Ishikawa (cell line): ENCODE measurements around the gene FOXC1.

Source experiments
- CEBPB ChIP-seq: IDR thresholded peaks from 2 replicates; pipeline ENCODE4 v1.6.1; 2012
- CREB1 ChIP-seq: IDR thresholded peaks from 2 replicates; pipeline ENCODE4 v1.6.1; 2012; ENCODE audit warnings: low read depth
- EGR1 ChIP-seq: IDR thresholded peaks from 2 replicates; pipeline ENCODE4 v1.6.1; 2012
- EP300 ChIP-seq: IDR thresholded peaks from 2 replicates; pipeline ENCODE4 v1.6.1; 2012; ENCODE audit warnings: borderline replicate concordance
- FOXM1 ChIP-seq: IDR thresholded peaks from 2 replicates; pipeline ENCODE4 v1.6.1; 2012; ENCODE audit warnings: low read depth, borderline replicate concordance
- NFIC ChIP-seq: IDR thresholded peaks from 2 replicates; pipeline ENCODE4 v1.6.1; 2012
- RAD21 ChIP-seq: IDR thresholded peaks from 2 replicates; pipeline ENCODE4 v1.6.1; 2012; ENCODE audit warnings: low read depth
- REST ChIP-seq: IDR thresholded peaks from 2 replicates; pipeline ENCODE4 v1.6.1; 2012; ENCODE audit warnings: low read depth, mild to moderate bottlenecking
- TAF1 ChIP-seq: IDR thresholded peaks from 2 replicates; pipeline ENCODE4 v1.6.1; 2012; ENCODE audit warnings: low read depth, mild to moderate bottlenecking
- TCF12 ChIP-seq: IDR thresholded peaks from 2 replicates; pipeline ENCODE4 v1.6.1; 2012; ENCODE audit warnings: low read depth
- TEAD4 ChIP-seq: IDR thresholded peaks from 2 replicates; pipeline ENCODE4 v1.6.1; 2012
- USF1 ChIP-seq: IDR thresholded peaks from 2 replicates; pipeline ENCODE4 v1.6.1; 2012
- YY1 ChIP-seq: IDR thresholded peaks from 2 replicates; pipeline ENCODE4 v1.6.1; 2012; ENCODE audit warnings: low read depth
- ZBTB7A ChIP-seq: IDR thresholded peaks from 2 replicates; pipeline ENCODE4 v1.6.1; 2012; ENCODE audit warnings: low read depth
- TF ChIP-seq, protein P1 (sequence below): IDR thresholded peaks from 2 replicates; pipeline ENCODE4 v1.6.1; 2012

Gene FOXC1

DNA sequence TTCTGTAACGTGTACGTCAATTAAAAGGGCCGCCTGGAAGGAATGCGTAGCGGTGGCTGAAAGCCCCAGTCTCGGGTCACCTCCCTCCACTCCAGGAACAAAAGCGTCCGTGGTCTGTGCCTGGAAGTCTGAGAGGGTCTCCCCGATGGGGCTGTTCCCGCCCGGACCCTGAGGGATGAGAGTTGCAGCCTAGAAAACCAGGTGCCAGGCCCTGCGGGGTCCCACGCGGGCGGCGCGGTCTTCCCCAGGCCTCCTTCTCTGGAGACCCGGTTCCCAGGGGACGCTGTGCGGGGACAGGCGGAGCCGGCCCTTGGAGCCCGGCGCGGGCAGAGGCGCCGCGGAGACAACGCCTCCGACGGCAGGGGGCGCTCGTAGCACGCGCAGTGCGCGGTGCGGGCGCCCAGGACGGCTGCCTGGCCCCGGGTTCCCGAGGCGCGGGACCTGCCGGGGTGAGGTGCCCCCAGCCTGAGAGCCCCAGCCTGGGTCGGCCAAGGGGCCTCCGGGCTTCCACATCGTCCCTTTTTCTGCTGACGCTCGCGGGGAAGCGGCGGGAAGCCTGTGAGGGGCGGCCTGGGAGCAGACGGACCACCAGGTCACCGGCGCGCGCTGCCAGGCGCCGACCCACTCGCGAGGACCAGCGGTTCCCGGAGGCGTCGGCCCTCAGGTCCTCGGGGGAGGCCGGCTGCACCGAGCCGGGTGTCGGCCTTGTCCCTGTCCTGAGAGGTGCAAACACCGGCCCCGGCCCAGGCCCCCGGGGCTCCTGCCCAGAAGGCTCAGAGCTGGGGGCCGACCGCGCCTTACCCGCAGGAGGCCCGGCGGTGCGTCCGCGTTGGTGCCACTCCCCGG lies 5.3 kb upstream of the FOXC1 start:
- TF ChIP-seq USF1 (no peak), CEBPB (no peak), ZBTB7A (peak; percentile 49; the same call in 1 of the 2 replicates), EGR1 (no peak), RAD21 (peak; percentile 87), CREB1 (no peak), EP300 (no peak), NFIC (no peak), YY1 (no peak), REST (no peak)

DNA sequence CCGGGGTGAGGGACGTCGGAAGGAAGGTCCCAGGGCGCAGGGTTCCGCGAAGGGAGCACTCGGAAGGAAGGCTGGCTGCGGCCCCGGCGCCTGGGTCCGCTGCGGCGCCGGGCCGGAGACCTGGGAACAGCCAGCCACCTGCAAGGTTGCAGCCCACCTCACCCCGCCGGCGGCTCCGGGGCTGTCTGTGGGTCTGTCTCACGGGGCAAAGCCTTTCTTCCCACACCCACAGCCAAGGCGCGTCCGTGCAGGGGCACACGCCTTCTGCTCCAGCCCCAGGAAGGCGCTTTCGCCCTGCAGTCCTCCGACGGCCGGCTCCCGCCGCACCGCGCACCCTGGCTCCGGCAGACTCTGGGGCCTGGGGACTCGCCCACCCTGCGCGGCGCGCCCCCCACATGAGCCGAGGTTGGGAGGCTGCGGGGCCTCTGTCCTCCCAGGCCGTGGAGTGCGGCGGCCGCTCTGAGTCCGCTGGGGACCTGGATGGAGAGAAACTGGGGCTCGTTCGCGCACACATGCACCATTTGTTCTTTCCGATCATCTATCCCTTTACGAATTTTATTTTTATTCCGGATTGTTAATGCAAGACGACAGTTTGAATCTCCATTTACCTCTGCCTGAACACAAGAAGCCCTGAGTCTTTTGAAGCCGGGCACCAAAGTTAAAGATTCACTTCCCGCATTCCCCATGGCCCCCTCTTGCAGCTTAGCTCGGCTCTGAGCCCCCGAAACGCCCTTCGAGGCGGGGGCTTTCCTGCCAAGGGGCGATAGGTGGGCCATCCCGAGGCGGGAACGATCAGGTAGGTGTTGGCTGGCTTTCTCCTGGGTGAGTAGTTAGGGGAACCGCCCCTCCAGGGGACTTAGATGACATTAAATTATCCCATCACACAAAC lies 4.5 kb upstream of the FOXC1 start:
- TF ChIP-seq TAF1 (no peak), ZBTB7A (no peak), TCF12 (no peak), NFIC (no peak), YY1 (no peak), CEBPB (no peak), USF1 (no peak), FOXM1 (no peak), EP300 (no peak), EGR1 (no peak)
- TF ChIP-seq, protein P1, sequence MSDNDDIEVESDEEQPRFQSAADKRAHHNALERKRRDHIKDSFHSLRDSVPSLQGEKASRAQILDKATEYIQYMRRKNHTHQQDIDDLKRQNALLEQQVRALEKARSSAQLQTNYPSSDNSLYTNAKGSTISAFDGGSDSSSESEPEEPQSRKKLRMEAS: no peak

- TF ChIP-seq YY1: no peak
Observed at GRCh38 chr6:1605893-1606779, 3.6 kb upstream of the FOXC1 start.

DNA sequence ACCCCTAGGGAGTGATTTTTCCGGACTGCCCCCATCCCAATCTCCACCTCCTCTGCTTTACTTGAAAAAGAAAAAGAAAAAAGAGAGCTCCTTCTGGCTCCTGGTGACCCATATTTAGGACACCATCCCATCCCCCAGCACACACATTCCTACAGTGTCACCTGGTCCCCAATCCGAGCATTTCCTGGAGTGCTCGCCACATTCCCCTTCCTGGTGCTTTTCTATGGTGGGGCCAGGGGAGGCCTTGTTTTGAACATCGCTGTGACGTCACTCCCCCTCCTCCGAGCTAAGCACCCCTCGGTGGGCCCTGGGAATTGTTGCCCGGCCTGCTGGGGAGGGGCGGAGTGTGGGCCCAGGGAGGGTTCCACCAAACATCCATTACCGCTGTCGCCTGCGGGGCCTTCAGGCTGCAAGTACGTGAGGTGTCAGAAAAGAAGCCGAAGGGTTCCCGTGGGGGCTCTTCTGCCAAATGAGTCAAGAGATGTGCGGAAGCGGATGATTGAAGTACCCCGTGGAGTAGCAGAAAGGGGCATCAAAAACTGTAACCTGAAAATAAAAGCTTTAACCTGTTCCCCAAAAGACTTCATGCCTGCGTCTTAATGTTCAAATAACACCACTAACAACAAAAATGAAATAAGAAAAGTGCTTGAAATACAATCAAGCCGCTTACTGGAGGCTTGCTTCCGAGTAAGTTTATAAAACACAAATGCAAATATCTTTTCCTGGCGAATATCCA lies 2.8 kb upstream of the FOXC1 start:
- TF ChIP-seq YY1 (no peak), NFIC (no peak), RAD21 (no peak), ZBTB7A (no peak), EP300 (no peak), CREB1 (no peak), EGR1 (no peak), USF1 (no peak), CEBPB (no peak)

DNA sequence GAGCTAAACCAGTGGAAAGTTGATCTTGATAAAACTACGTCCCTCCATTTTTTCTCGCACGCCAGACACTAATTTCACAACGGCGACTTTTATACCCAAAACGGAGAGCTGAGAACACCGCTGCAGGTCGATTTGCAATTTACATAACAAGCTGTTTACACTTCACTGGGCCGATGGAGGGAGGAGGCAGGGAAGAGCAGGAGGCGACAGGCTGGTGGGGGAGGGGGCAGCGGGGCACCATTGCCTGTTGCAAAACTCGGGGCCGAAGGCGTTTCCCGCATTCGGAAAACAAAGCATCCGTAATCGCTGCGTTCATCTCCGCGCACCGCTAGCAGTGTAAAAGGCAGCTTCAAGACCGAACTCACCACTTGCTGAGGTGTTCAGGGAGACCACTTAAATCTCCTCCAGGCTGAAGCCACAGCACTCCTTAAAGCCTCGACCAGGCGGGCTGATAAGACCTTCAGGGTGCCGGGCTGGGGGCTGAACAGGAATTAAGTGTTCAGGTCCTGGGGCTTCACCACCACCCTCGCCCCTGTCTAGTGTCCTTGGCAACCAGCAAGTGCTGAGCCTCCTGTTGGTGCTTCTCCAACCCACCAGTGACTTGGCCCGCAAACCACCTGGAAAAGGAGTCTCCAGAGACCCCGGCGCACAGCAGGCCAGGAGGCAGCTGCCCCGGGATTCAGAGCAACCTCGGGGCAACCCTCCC lies 2.0 kb upstream of the FOXC1 start:
- TF ChIP-seq CEBPB (no peak), FOXM1 (no peak), REST (no peak), YY1 (no peak), EGR1 (no peak), TEAD4 (no peak), USF1 (no peak), TCF12 (no peak), CREB1 (no peak), RAD21 (no peak)
- TF ChIP-seq, protein P1: no peak
